22Rv1 (cell line): ENCODE data around the gene ANKS1B.
A peak's percentile ranks its signal among the peaks of the same experiment; 100 is the strongest.

ENCODE experiments used
- H3K27ac ChIP-seq: fragments of 450-650 bp; 2 replicates; pipeline ENCODE4 v1.5.1; 2017
- CTCF ChIP-seq: fragments of 450-650 bp; IDR thresholded peaks from 2 replicates; pipeline ENCODE4 v1.5.1; 2017; ENCODE audit warnings: mild to moderate bottlenecking
- ZFX ChIP-seq: fragments of 450-650 bp; IDR thresholded peaks from 2 replicates; pipeline ENCODE4 v1.6.1; 2017; ENCODE audit warnings: antibody characterized with exemption, borderline replicate concordance

The ANKS1B gene

DNA sequence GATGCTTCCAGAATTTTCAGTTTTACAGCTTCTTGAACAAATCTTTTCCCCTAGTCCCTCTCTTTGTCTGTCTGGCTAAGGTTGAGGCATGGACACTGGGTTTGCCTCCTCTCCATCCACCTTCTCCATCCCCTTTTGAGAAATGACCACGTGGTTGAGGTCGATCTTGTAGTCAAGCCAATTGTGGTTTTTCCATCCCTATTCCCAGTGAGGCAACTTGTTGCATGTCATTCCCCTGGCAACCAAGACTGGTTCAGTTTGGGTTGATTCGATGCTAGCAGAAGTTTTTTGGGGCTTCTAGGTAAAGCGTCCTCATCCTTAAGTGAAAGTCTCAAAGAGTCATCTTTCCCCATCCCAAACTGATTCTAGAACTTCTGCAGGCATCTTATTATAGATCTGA lies 1038.9 kb downstream of the ANKS1B start:
- TF ChIP-seq CTCF (no peak), ZFX (no peak)
- no peak overlapping the region for H3K27ac ChIP-seq

GRCh38 chr12:98939926-98940325 lies 1044.8 kb downstream of the ANKS1B start:
- no peak overlapping the region for H3K27ac ChIP-seq
- TF ChIP-seq CTCF (no peak), ZFX (no peak)

DNA sequence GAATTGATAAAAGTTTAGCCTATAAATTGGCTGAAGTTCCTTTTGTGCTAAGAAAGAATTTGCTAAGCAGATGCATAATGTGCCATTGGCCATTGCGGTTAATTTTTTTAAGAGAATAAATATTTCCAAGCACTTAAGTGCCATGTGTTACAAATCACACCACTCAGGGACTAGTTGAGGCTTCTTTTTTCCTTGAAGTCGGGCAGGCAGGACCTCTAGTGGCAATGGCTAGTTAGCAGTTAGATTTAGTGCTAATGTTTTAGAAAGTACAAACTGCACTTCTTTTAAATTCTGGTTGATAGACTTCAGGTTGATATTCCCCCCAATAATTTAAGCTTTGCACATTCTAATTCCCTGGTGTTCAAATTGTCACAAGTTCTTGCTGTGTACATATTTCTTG lies 1045.4 kb downstream of the ANKS1B start:
- no peak overlapping the region for H3K27ac ChIP-seq
- TF ChIP-seq ZFX: no peak
- peak; percentile 70 for TF ChIP-seq CTCF

GRCh38 chr12:98935847-98936246 lies 1048.9 kb downstream of the ANKS1B start:
- TF ChIP-seq ZFX (no peak), CTCF (no peak)
- no peak overlapping the region for H3K27ac ChIP-seq

DNA sequence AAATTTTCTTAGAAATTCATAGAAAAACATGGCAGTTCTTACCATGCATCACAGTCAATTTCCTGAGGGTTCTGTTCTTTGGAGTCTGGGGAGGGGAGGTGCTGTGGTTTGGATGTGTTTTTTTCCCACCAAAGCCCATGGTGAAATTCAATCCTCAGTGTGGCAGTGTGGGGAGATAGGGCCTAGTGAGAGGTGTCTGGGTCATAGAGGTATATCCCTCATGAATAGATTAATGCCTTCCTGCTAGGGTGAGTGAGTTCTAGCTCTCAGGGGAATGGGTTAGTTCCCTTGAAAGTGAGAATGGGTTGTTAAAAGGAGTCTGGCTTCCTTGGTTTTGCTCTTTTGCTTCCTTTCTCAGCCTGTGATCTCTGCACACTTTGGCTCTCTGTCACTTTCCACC lies 1061.9 kb downstream of the ANKS1B start:
- H3K27ac ChIP-seq: no peak overlapping the region
- TF ChIP-seq CTCF: no peak
- no peak for TF ChIP-seq ZFX

GRCh38 chr12:98918176-98918863 lies 1066.4 kb downstream of the ANKS1B start:
- TF ChIP-seq CTCF (no peak), ZFX (no peak)
- no peak overlapping the region for H3K27ac ChIP-seq

DNA sequence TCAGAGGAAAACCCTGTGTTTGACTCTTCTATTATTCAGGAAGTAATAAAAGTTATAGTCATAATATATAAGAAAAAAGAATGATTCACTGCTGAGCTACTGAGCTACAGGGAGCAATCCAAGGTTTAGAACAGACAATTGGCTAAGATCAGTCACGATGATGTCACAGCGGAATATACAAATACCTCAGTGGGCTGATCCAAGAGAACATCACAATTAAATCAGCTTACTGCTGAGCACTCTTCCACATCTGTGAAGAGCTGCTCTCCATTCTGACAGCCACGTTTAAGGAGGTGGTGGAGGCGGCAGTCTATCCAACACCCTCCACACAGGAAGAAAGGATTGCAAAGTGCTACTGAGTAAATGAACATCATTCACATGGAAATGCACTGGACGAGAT lies 1068.6 kb downstream of the ANKS1B start:
- TF ChIP-seq ZFX: no peak
- TF ChIP-seq CTCF: no peak

More for the DNA sequence above, 1068.6 kb downstream of the ANKS1B start:
- H3K27ac ChIP-seq: no peak overlapping the region
